DND-41 (cell line): ENCODE results near the gene CDC25B.

Source experiments
- CTCF ChIP-seq: IDR thresholded peaks from 2 replicates; pipeline ENCODE4 v1.5.1; 2012; ENCODE audit warnings: borderline replicate concordance, low read length, moderate library complexity, mild to moderate bottlenecking; ENCODE audit not compliant: poor library complexity, severe bottlenecking; ENCODE audit errors: extremely low read depth
- EZH2 ChIP-seq: IDR thresholded peaks from 3 replicates; pipeline ENCODE4 v1.6.1; 2012; ENCODE audit warnings: borderline replicate concordance, low read depth, mild to moderate bottlenecking, moderate library complexity, low read length, inconsistent platforms; ENCODE audit not compliant: severe bottlenecking

- TF ChIP-seq CTCF (peak; percentile 51), EZH2 (no peak)
Measured at GRCh38 chr20:3818155-3819151, 22.3 kb downstream of the CDC25B start.
